IPS-18c (cell line): Measurements from ENCODE around the gene MORN4.
"Not testable (repeated sequence)": the region's sequence is repeated elsewhere in the genome, so short reads cannot be mapped to it uniquely, and the experiment has no call there.

ENCODE experiments used
- H3K4me3 ChIP-seq: 2 replicates; pipeline ENCODE4 v1.7.0; 2013; ENCODE audit warnings: low read depth, mild to moderate bottlenecking, low read length, moderate library complexity; ENCODE audit not compliant: insufficient read depth
- H3K9me3 ChIP-seq: one replicate; pipeline ENCODE4 v1.6.1; 2013; ENCODE audit warnings: mild to moderate bottlenecking, low read length, moderate library complexity; ENCODE audit not compliant: control insufficient read depth, insufficient read depth

The MORN4 gene

GRCh38 chr10:97584798-97585438 is 48.4 kb downstream of the MORN4 start:
- H3K9me3 ChIP-seq, result no peaks in the 10 kb centered on the region
- no peak overlapping the region for H3K4me3 ChIP-seq

DNA sequence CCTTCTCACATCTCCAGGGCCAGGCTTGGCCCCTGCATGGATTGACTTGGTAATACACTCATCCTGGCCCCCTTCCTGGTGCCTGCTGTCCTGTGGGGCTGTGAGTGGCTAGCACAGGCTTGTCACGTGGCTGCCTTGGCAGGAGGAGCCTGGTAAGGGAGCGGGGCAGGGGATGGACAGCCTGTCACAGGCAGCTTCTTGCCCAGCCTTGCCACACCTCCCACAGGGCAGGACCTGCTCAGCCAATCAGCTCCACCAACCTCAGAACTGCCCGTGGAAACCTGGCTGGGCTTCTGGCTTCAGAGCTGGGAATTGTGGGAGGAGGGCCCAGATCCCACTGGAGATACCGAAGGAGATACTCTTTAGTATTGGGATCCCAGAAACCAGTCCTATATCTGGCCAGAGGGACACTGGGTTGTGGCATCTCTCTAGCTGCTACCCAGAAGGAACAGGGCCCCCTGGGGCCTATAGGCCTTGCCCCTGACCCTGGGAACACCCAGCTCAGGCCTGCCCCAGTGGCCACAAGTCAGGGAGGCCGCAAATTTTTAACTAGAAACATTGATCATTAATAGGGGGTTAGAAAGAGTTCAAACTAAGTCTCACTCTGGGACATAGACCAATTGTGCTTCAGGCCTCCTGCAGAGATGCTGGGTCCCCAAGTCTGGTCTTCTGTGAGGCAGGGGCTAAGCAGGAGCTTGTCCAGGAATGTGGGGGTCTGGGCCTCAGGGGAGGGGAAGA is 49.1 kb downstream of the MORN4 start, which contains the start of gene HOGA1:
Gene HOGA1 (plus strand): TSS at position 330 of the 738 bp plus-strand sequence. CDS start 315 bp downstream, at position 645.
- no peak within 1 kb of the TSS for H3K4me3 ChIP-seq
- H3K9me3 ChIP-seq, result no peaks in the 10 kb centered on the region

GRCh38 chr10:97583476-97583875 is 49.8 kb downstream of the MORN4 start:
- no peaks in the 10 kb centered on the region for H3K9me3 ChIP-seq
- H3K4me3 ChIP-seq, result no peak overlapping the region

GRCh38 chr10:97582169-97582568 is 51.1 kb downstream of the MORN4 start:
- Histone ChIP-seq H3K4me3 (no peak overlapping the region), H3K9me3 (no peaks in the 10 kb centered on the region)

DNA sequence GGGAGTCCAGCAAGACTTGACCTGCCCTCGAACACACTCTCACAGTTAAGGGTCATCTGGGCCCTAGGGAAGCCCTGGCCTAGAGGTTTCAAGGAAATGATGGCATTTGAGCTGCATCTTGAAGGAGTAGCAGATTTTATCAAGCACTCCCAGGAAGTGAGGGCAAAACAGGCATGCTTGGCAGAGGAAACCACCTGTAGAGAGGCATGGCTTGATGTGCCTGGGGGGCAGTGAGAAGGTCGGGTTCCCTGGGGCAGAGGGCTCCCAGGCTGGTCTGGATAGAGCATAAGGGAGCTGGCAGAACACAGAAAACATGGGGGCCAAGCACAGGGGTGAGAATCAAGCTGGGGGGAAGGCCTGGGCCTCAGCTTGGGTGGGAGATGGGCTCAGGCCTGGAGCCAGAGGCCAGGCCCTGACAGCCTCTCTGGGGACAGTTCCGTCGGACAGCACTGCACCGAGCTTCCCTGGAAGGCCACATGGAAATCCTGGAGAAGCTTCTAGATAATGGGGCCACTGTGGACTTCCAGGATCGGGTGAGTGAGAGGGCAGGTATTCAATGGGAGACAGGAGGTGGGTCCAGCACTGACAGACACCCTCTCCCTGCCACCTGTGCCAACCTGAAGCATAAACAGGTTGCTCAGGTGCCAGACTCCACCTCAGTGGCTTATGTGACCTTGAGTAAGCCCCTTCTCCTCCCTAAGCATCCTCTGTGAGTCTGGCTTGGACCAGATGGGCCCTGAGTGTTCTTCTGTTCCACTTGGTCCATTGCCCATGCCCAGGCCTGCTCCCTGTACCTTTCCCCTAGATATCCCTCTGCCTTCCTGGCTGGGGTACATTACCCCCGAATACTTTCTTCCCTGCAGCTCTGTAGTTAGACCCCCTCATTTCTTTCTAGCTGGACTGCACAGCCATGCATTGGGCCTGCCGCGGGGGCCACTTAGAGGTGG is 52.6 kb downstream of the MORN4 start:
- no peak overlapping the region for H3K4me3 ChIP-seq
- H3K9me3 ChIP-seq, result no peaks in the 10 kb centered on the region

- Histone ChIP-seq H3K9me3 (no peaks in the 10 kb centered on the region), H3K4me3 (no peak overlapping the region)
Measured at GRCh38 chr10:97578171-97578844, 55.0 kb downstream of the MORN4 start.

DNA sequence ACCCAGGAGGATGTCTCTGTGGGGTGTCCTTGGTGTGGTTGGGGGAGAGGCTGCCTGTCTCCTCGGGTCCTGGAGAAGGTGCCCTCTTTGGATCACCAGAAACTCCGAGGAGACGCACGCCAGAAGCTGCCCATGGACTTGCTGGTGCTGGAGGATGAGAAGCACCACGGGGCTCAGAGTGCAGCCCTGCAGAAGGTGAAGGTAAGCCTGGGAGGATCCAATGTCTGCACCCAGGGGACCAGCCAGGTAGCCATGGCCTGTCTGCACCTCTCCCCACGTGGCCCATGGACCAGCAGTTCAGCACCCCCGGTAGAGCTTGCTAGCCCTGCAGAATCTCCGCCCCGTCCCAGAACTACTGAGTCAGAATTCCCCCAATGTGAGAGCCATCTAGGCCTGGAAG is 55.6 kb downstream of the MORN4 start:
- H3K4me3 ChIP-seq, result no peak overlapping the region
- H3K9me3 ChIP-seq, result no peaks in the 10 kb centered on the region

DNA sequence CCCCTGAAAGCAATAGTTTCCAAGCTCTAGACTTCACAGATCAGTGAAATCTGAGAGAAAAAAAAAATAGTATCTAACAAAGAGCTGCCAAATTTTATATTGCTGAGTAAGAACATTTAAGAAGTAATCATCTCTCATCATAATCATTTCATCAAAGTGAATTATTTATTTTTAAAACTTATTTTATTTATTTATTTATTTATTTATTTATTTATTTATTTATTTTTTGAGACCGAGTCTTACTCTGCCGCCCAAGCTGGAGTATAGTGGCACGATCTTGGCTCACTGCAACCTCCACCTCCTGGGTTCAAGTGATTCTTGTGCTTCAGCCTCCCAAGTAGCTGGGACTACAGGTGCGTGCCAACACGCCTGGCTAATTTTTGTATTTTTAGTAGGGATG is 56.8 kb downstream of the MORN4 start:
- not testable (repeated sequence) for H3K9me3 ChIP-seq, H3K4me3 ChIP-seq

DNA sequence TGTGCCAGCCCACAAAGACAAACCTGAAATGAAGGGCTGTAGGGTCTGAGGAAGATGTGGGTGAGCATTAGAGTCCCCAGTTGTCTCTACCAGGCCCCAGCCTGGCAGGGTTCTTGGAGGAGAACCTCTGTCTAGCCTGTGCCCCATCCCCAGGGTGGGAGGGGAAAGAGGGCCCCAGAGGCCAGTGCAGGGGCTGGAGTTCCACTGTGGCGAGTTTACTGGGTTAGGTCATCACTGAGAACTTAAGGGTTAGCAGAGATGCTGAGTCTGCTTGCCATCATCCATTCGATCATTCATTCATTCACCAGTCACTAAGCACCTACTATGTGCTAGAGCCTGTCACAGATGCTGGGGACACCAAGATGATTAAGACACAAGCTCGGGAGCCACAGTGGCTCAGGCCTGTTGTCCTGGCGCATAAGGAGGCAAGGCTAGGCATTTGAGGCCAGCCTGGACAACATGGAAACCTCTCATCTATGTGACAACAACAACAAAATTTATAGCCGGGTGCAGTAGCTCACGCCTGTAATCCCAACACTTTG is 58.1 kb downstream of the MORN4 start:
- H3K4me3 ChIP-seq, result no peak overlapping the region
- H3K9me3 ChIP-seq, result peaks cover 1% of the 10 kb centered on the region

DNA sequence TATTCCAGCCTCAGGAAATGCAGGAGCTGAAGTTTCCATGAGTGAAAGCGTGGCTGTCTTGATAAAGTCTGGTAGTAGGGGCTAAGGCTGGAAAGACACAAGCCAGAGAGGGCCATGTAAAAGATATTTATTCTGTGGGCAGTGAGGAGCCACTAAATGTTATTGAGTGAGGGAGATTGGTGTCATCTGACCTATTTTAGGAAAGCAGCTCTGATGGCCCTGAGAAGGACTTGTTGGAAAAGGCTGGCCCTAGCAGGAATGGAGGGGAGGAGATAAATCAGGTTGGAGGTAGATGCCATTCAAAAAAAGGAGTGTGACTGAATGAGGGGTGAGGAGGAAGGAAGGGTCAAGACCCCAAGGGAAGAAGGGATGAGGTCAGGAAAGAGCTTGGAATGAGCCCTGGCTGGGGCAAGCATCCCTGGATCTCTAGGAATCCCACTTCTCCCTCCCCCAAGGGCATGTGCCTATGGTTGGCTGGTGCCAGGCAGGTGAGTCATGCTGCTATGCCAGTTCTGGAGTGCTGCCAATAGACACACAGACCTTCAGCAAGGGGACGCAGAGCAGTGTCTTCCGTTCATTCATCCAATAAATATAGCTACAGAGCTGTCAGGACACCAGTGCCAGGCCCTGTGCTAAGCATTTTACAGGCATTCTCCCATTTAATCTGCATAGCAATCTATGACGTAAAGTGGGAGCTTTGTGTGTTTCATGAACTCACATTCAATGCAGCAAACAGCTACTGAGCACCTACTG is 58.8 kb downstream of the MORN4 start:
- Histone ChIP-seq H3K4me3 (no peak overlapping the region), H3K9me3 (peaks cover 2% of the 10 kb centered on the region)

GRCh38 chr10:97573672-97574071 is 59.6 kb downstream of the MORN4 start:
- H3K9me3 ChIP-seq, result peaks cover 2% of the 10 kb centered on the region

GRCh38 chr10:97573021-97573420 is 60.3 kb downstream of the MORN4 start:
- Histone ChIP-seq H3K4me3 (no peak overlapping the region), H3K9me3 (peaks cover 2% of the 10 kb centered on the region)

More at GRCh38 chr10:97573672-97574071, 59.6 kb downstream of the MORN4 start:
- H3K4me3 ChIP-seq, result no peak overlapping the region

DNA sequence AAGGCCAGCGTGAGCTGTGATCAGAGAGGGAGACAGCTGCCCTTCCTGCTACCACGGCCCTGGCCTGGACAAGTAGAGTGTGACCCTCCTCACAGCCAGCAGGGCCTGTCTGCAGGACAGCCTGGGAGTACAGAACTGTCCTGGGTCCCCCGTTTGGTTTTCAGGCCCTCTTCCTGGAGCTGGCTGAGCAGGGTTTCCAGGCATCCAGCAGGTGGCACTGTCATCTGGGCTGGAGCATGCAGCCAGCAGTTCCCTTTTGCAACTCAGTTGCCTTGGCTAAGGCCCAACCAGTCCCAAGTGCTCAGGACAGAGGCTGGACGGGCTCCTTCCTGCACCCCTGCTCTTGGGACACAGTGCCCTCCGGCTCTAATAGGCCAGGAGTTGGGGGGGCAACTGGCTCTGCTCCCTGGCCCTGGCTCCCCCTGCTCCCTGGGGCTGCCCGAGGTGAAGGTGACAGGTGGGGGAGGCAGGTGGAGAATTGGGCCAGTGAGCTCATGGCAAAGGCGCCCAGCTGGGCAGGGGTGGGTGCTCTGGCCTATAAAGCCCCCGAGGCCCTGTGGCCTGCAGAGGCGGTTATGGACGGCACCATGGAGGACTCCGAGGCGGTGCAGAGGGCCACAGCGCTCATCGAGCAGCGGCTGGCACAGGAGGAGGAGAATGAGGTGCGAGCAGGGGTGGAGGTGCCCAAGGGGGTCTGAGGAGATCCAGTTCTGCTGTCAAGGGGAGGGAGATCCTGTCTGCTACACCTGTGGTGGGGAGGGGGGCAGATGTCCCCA is 60.9 kb downstream of the MORN4 start, which contains the start of gene ANKRD2:
Gene ANKRD2 (plus strand): TSS at position 566 of the 776 bp plus-strand sequence. CDS start 10 bp downstream, at position 576.
- H3K4me3 ChIP-seq, result no peak within 1 kb of the TSS
- peaks cover 2% of the 10 kb centered on the region for H3K9me3 ChIP-seq

- Histone ChIP-seq H3K4me3 (no peak overlapping the region), H3K9me3 (peaks cover 2% of the 10 kb centered on the region)
Measured at GRCh38 chr10:97571622-97572021, 61.7 kb downstream of the MORN4 start.

DNA sequence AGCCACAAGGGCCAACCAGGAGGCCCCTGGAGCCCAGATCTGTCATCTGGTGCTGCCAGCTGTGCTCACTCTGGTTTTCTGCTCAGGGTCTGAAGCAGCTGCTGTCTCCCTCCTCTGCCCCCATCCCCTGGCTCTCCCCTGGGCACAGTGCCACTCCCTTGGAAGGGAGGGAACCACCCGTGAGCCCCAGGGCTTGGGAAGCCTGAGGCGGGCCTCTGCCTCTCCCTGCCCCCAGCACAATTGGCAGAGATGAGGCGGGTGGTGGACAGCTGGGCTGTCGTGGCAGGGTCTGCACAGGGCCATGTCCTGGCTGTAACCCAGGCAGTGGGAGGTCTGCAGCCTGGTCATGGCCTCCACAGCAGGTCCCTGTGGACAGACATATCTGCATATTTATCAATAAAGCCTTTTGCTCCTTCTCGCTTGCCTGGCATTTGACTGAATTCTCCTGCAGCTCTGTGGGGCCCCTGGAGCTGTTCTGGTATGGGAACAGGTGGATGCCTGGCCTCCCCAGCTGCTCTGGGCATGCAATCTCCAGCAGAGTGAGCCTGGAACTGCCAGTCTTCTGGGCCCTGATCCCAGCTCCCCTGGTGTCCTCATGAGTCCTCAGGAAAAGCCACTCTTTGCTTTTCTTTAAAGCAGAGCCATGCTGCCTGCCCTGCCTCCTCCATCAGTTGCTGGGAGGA is 62.4 kb downstream of the MORN4 start:
- Histone ChIP-seq H3K4me3 (no peak overlapping the region), H3K9me3 (peaks cover 2% of the 10 kb centered on the region)
